Suprapubic skin (tissue), 4 donors: ENCODE measurements around the gene FCMR. TPM values are rescaled to one million over a fixed set of nuclear protein-coding genes. Genes with fewer than 3 reads are reported as not detected.

Experiments used
- DNase-seq, 2 donors: peaks; one replicate each; pipeline ENCODE4 v3.0.0-alpha.2; 2019; ENCODE audit warnings: low spot score in 2 of 2
- H3K27ac ChIP-seq: fragments of 200-600 bp; sonication (generic); one replicate; pipeline ENCODE4 v1.5.1; 2019
- H3K27me3 ChIP-seq: fragments of 200-600 bp; sonication (generic); one replicate; pipeline ENCODE4 v1.5.1; 2019
- H3K36me3 ChIP-seq: fragments of 200-600 bp; sonication (generic); one replicate; pipeline ENCODE4 v1.5.1; 2019
- H3K4me1 ChIP-seq: fragments of 200-600 bp; sonication (generic); one replicate; pipeline ENCODE4 v1.5.1; 2019
- H3K4me3 ChIP-seq: fragments of 200-600 bp; sonication (generic); one replicate; pipeline ENCODE4 v1.5.1; 2019; ENCODE audit warnings: mild to moderate bottlenecking
- H3K9me3 ChIP-seq: fragments of 200-600 bp; sonication (generic); one replicate; pipeline ENCODE4 v1.5.1; 2019
- EP300 ChIP-seq: sonication (generic); formaldehyde crosslinking; IDR thresholded peaks from one replicate; pipeline ENCODE4 v1.6.1; 2017; ENCODE audit warnings: antibody characterized with exemption
- POLR2A ChIP-seq, 2 donors: fragments of 450-650 bp; IDR thresholded peaks; one replicate each; pipeline ENCODE4 v1.6.1; 2017; ENCODE audit warnings: antibody characterized with exemption in 2 of 2, mild to moderate bottlenecking in 2 of 2, moderate library complexity in 2 of 2
- POLR2AphosphoS5 ChIP-seq, 3 donors: sonication (generic); formaldehyde crosslinking; IDR thresholded peaks; one replicate each; pipeline ENCODE4 v1.6.1; 2017; ENCODE audit warnings: antibody characterized with exemption in 3 of 3
- WGBS: methylation state at CpG from one replicate; pipeline ENCODE4 v1.1.5; 2018; 5-methylcytosine and 5-hydroxymethylcytosine counted together
- total RNA-seq, 4 donors: library from RNA; depleted of rRNA; stranded (reverse); fragments of >200 nt; gene quantifications; one replicate each; pipeline ENCODE4 v1.1.0, GENCODE V29; 2016
- TF ChIP-seq, protein P1 (sequence below), 2 donors: fragments of 200-600 bp in 1 of 2; fragments of 450-650 bp in 1 of 2; sonication (generic) in 1 of 2; IDR thresholded peaks; one replicate each; pipeline ENCODE4 v1.5.1; 2016 to 2019; ENCODE audit warnings: antibody characterized with exemption in 2 of 2, mild to moderate bottlenecking in 1 of 2, moderate library complexity in 1 of 2

Gene FCMR
- total RNA-seq, 4 donors from 2014 or later: 0.39 to 2.9 (median 2.2) TPM

DNA sequence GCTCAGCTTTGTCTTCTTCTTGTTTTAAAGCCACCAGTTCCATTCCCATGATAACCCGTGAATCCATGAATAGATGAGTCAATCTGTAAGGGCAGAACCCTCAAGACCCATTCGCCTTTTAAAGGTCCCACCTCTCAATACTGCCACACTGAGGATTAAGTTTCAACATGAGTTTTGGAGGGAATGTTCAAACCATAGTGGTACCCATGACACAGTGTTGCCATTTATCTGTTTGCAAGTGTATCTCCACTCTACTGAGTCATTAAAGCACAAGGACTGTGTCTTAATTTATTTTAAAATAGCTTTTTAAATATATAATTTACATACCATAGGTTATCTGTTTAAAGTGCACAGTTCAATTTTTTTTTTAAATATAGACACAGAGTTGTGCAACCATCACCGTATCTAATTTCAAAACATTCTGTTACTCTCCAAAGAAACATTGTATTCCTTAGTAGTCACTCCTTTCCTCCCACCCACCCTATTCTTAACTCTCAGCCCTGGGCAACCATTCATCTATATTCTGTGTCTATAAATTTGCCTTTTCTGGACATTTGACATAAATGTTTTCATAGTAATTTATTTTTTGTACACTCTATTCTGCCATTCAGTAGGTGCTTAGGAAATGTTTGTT, 29.3 kb downstream of the FCMR start:
- Histone ChIP-seq H3K36me3 (no peaks in the 10 kb centered on the region), H3K27me3 (no peaks in the 10 kb centered on the region), H3K9me3 (no peaks in the 10 kb centered on the region), H3K27ac (no peak overlapping the region), H3K4me1 (peaks cover 25% of the 10 kb centered on the region), H3K4me3 (no peak overlapping the region)
- TF ChIP-seq EP300 (no peak), POLR2AphosphoS5 (IDR thresholded peaks at IDR 0.05) (no peak), POLR2A (IDR thresholded peaks at IDR 0.05) (no peak)
- TF ChIP-seq, protein P1, sequence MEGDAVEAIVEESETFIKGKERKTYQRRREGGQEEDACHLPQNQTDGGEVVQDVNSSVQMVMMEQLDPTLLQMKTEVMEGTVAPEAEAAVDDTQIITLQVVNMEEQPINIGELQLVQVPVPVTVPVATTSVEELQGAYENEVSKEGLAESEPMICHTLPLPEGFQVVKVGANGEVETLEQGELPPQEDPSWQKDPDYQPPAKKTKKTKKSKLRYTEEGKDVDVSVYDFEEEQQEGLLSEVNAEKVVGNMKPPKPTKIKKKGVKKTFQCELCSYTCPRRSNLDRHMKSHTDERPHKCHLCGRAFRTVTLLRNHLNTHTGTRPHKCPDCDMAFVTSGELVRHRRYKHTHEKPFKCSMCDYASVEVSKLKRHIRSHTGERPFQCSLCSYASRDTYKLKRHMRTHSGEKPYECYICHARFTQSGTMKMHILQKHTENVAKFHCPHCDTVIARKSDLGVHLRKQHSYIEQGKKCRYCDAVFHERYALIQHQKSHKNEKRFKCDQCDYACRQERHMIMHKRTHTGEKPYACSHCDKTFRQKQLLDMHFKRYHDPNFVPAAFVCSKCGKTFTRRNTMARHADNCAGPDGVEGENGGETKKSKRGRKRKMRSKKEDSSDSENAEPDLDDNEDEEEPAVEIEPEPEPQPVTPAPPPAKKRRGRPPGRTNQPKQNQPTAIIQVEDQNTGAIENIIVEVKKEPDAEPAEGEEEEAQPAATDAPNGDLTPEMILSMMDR (IDR thresholded peaks at IDR 0.05): no peak
- WGBS: 74% methylated on average over 3 of the region's 3 CpGs
- no peak for DNase-seq

GRCh38 chr1:206891412-206891811, 30.3 kb downstream of the FCMR start:
- H3K27me3 ChIP-seq: no peaks in the 10 kb centered on the region
- TF ChIP-seq POLR2AphosphoS5 (IDR thresholded peaks at IDR 0.05) (no peak), EP300 (no peak), POLR2A (IDR thresholded peaks at IDR 0.05) (no peak)
- TF ChIP-seq, protein P1 (IDR thresholded peaks at IDR 0.05): no peak
- no peak overlapping the region for H3K4me3 ChIP-seq
- 93% methylated on average over 1 of the region's 1 CpG for WGBS
- DNase-seq: no peak
- no peaks in the 10 kb centered on the region for H3K9me3 ChIP-seq
- H3K27ac ChIP-seq: no peak overlapping the region
- H3K4me1 ChIP-seq: peaks cover 21% of the 10 kb centered on the region
- no peaks in the 10 kb centered on the region for H3K36me3 ChIP-seq

DNA sequence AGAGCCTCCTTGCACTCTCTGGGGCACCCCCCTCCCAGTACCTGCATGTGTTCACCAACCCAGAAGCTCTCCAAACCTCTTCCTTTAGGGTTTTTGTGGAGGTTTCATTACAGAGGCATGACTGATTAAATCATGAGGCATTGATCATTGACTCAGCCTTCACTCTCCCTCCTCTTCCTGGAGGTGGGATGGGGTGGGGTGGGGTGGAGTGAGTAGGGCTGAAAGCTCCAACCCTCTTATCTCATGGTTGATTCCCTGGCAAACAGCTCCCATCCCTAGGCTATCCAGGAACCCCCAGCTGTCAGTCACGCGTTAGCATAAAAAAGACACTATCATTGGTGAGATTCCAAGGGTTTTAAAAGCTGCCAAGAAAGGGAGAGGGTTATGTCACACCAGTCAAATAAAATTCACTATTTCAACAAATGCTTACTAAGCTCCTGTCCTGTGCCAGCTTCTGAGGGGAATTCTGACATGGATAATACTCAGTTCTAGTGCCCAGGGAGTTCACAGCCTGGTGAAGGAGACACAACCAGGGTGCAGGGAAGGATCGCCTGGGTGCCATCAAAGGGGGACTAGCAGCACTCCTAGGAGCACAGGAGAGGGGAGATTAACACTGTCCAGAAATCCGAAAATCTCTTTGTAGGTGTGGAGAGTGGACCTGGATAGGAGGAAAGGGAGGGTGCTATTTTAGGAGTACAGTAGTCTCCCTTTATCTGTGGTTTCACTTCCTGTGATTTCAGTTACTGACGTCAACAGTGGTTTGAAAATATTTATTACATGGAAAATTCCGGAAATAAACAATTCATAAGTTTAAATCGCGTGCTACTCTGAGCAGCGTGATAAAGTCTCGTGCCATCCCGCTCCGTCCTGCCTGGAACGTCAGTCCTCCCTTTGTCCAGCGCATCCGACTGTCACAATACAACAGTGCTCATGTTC, 31.3 kb downstream of the FCMR start:
- H3K36me3 ChIP-seq: no peaks in the 10 kb centered on the region
- no peak overlapping the region for H3K27ac ChIP-seq
- TF ChIP-seq POLR2AphosphoS5 (IDR thresholded peaks at IDR 0.05) (no peak), POLR2A (IDR thresholded peaks at IDR 0.05) (no peak)
- TF ChIP-seq, protein P1 (IDR thresholded peaks at IDR 0.05): no peak
- WGBS: 49% methylated on average over 15 of the region's 15 CpGs
- no peaks in the 10 kb centered on the region for H3K9me3 ChIP-seq
- H3K4me1 ChIP-seq: peaks cover 11% of the 10 kb centered on the region
- H3K4me3 ChIP-seq: no peak overlapping the region
- no peak for DNase-seq
- no peaks in the 10 kb centered on the region for H3K27me3 ChIP-seq

GRCh38 chr1:206887701-206888100, 34.0 kb downstream of the FCMR start:
- 79% methylated on average over 4 of the region's 4 CpGs for WGBS
- Histone ChIP-seq H3K4me1 (peaks cover 11% of the 10 kb centered on the region), H3K4me3 (no peak overlapping the region), H3K27me3 (peaks cover 2% of the 10 kb centered on the region), H3K9me3 (no peaks in the 10 kb centered on the region), H3K36me3 (no peaks in the 10 kb centered on the region), H3K27ac (no peak overlapping the region)
- TF ChIP-seq, protein P1 (IDR thresholded peaks at IDR 0.05): no peak
- TF ChIP-seq EP300 (no peak), POLR2A (IDR thresholded peaks at IDR 0.05) (no peak), POLR2AphosphoS5 (IDR thresholded peaks at IDR 0.05) (no peak)
- no peak for DNase-seq

- WGBS: 94% methylated on average over 1 of the region's 1 CpG
Measured at GRCh38 chr1:206886831-206887230, 34.9 kb downstream of the FCMR start.

More at GRCh38 chr1:206886831-206887230, 34.9 kb downstream of the FCMR start:
- H3K27me3 ChIP-seq: peaks cover 2% of the 10 kb centered on the region
- H3K4me3 ChIP-seq: no peak overlapping the region
- no peak for DNase-seq
- no peaks in the 10 kb centered on the region for H3K36me3 ChIP-seq
- H3K9me3 ChIP-seq: no peaks in the 10 kb centered on the region
- no peak overlapping the region for H3K27ac ChIP-seq
- TF ChIP-seq POLR2A (IDR thresholded peaks at IDR 0.05): no peak
- TF ChIP-seq, protein P1 (IDR thresholded peaks at IDR 0.05): no peak
- no peak for TF ChIP-seq POLR2AphosphoS5 (IDR thresholded peaks at IDR 0.05)
- TF ChIP-seq EP300: no peak
- H3K4me1 ChIP-seq: peaks cover 11% of the 10 kb centered on the region
